Right lobe of liver (tissue), 6 donors: Measurements from ENCODE around the gene FBXO27. TPM values are rescaled to one million over a fixed set of nuclear protein-coding genes. Genes with fewer than 3 reads are reported as not detected.

Experiments used
- ATAC-seq, 4 donors: fragments of 200-7000 bp; cut with Tn5 transposase; one replicate each; pipeline ENCODE4 v1.9.1; 2020; ENCODE audit warnings: mild to moderate bottlenecking in 4 of 4, moderate library complexity in 4 of 4
- DNase-seq, 3 donors: peaks; one replicate each; pipeline ENCODE4 v3.0.0-alpha.2; 2020
- H3K27ac ChIP-seq, 3 donors: fragments of 200-600 bp; one replicate each; pipeline ENCODE4 v1.8.0; 2022
- H3K27me3 ChIP-seq, 2 donors: fragments of 200-600 bp; one replicate each; pipeline ENCODE4 v1.8.0; 2022
- H3K36me3 ChIP-seq, 4 donors: fragments of 200-600 bp; sonication (generic) in 1 of 4; one replicate each; pipeline versions ENCODE4 v1.5.1 to v1.8.0; 2017 to 2022; ENCODE audit warnings: control low read depth in 1 of 4
- H3K4me1 ChIP-seq, 4 donors: fragments of 200-600 bp; sonication (generic) in 1 of 4; one replicate each; pipeline versions ENCODE4 v1.5.1 to v1.8.0; 2017 to 2022; ENCODE audit warnings: control low read depth in 1 of 4
- H3K4me3 ChIP-seq, 3 donors: fragments of 200-600 bp; one replicate each; pipeline ENCODE4 v1.8.0; 2022
- H3K9me3 ChIP-seq, 4 donors: fragments of 200-600 bp; sonication (generic) in 1 of 4; one replicate each; pipeline versions ENCODE4 v1.5.1 to v1.8.0; 2017 to 2022; ENCODE audit warnings: control low read depth in 1 of 4
- CTCF ChIP-seq, 4 donors: fragments of 200-600 bp in 3 of 4; fragments of 450-650 bp in 1 of 4; IDR thresholded peaks; one replicate each; pipeline versions ENCODE4 v1.5.1 to v1.8.0; 2016 to 2022; ENCODE audit warnings: antibody characterized with exemption in 4 of 4, mild to moderate bottlenecking in 2 of 4
- POLR2A ChIP-seq: fragments of 450-650 bp; IDR thresholded peaks from one replicate; pipeline ENCODE4 v1.6.1; 2017; ENCODE audit warnings: antibody characterized with exemption, mild to moderate bottlenecking
- WGBS: methylation state at CpG from one replicate; pipeline ENCODE4 v1.1.6; 2018; ENCODE audit warnings: low coverage, low lambda C conversion rate; ENCODE audit not compliant: insufficient coverage; ENCODE audit errors: missing lambda C conversion rate; 5-methylcytosine and 5-hydroxymethylcytosine counted together
- intact Hi-C, 2 donors: fragments of 100-400 bp; cut with DNase I; formaldehyde crosslinking; loops; one replicate each; pipeline versions ENCODE4 v1.11.2 to v1.14.1; 2022
- long read RNA-seq: library from polyadenylated mRNA; unstranded; transcript quantifications from one replicate; pipeline ENCODE4 v2.0.0, GENCODE V29; 2019
- total RNA-seq, 6 experiments: library from RNA; depleted of rRNA in 2 of 6; stranded (reverse); fragments of >200 nt in 2 of 6; fragmentation: NEBNext Ultra II Directional in 3 of 6; extraction: Animal tissue kit (Norgen Biotek cat#: 25700) in 3 of 6; gene quantifications; one replicate each; pipeline versions ENCODE4 v1.1.0 to v1.2.4, GENCODE V29; 2016 to 2023
- donor health status: DM: no; HTN: yes; CAD: no.
- donor health status: DM: no; HTN: no; CAD: no.
- donor health status: DM: no; HTN: no; CAD: no.
- donor health status: DM: no; HTN: yes; CAD: no.
- donor health status: DM: no; HTN: yes; CAD: no.

The FBXO27 gene
- 10 to 100 TPM in 1 of 6 experiments, 1 to 10 TPM in 5; 3.7 to 15.5 (median 7.6) TPM for total RNA-seq
- long read RNA-seq = 0 reads

GRCh38 chr19:39032063-39032918, at the start of gene FBXO27:
FBXO27 (minus strand) TSS chr19:39032549; CDS start chr19:39032227, 322 bp downstream.
- intact Hi-C loops = no loop called here
- H3K36me3 ChIP-seq = no peaks in the 10 kb centered on the region
- H3K27ac ChIP-seq = peak within 1 kb of the TSS in 2 of 3 donors; percentile 53 to 58
- H3K4me3 ChIP-seq = peak within 1 kb of the TSS; percentile 64 to 77 (median 67)
- DNase-seq = peak; percentile 40 to 65 (median 54)
- TF ChIP-seq CTCF (IDR thresholded peaks at IDR 0.05) (no peak), POLR2A (no peak)
- no peaks in the 10 kb centered on the region for H3K27me3 ChIP-seq
- peaks cover 0 to 16% (median 2%) of the 10 kb centered on the region in 4 donors for H3K4me1 ChIP-seq
- H3K9me3 ChIP-seq = no peaks in the 10 kb centered on the region
- WGBS = 10% methylated on average over 25 of the region's 66 CpGs
- no peak for ATAC-seq

GRCh38 chr19:39080431-39080830, 48.1 kb upstream of the FBXO27 start:
- DNase-seq = no peak
- no peak overlapping the region for H3K4me3 ChIP-seq
- no peaks in the 10 kb centered on the region for H3K4me1 ChIP-seq
- intact Hi-C loops = no loop called here
- 57% methylated on average over 3 of the region's 3 CpGs for WGBS
- no peaks in the 10 kb centered on the region for H3K9me3 ChIP-seq
- TF ChIP-seq POLR2A (no peak), CTCF (IDR thresholded peaks at IDR 0.05) (no peak)
- H3K36me3 ChIP-seq = no peaks in the 10 kb centered on the region
- H3K27ac ChIP-seq = no peak overlapping the region
- no peak for ATAC-seq
- no peaks in the 10 kb centered on the region for H3K27me3 ChIP-seq

DNA sequence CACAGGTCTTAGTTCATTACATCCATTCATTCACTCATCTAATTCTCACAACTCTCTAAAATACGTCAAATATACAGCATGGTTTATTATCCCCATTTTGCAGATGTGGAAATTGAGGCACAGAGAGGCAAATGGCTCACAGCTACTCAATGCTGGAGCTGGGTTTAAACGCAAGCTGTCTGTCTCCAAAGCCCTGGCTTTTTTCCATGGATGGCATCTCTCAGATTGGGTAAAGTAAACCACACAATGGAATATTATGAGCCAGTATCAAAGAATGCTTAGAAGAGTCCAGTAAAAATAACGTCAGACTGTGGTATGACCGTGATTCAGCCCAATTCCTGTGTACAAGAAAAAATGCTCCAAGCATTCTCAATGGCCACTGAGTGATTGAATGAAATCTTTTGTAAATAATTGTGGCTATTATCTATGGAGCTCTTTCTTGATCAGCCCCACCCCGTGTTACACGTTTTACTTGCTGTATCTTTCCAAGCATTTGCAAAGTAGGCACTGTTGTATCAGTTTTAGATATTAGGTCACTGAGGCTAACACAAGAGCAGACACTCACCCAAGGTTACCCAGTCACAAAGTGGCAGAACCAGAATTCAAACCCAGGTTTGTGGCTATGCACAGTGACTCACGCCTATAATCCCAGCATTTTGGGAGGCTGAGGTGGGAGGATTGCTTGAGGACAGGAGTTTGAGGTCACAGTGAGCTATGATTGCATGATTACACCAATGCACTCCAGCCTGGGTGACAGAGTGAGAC, 46.3 kb upstream of the FBXO27 start:
- no peak overlapping the region for H3K4me3 ChIP-seq
- WGBS = 47% methylated on average over 7 of the region's 7 CpGs
- no peak overlapping the region for H3K27ac ChIP-seq
- TF ChIP-seq POLR2A (no peak), CTCF (IDR thresholded peaks at IDR 0.05) (no peak)
- ATAC-seq = no peak
- intact Hi-C loops = no loop called here
- DNase-seq = no peak
- no peaks in the 10 kb centered on the region for H3K9me3 ChIP-seq
- no peaks in the 10 kb centered on the region for H3K27me3 ChIP-seq
- H3K36me3 ChIP-seq = no peaks in the 10 kb centered on the region
- no peaks in the 10 kb centered on the region for H3K4me1 ChIP-seq

DNA sequence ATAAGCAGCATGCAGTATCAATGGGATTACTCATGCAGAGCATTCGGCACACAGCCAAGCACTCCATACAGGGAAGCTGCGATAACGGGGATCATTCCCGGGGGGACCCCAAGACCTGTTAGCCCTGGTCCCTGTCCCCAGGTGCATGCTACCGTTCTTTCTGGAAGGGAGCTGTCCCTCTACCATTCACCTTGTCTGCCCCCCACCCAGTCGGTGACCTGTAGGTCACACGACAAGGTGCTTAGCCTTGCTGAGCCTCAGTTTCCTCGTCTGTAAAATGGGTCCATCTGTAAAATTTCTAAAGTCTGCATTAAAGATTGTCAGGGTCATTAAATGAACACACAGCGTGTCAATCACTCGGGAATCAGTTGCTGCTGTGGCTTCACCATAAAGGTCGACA, 45.0 kb upstream of the FBXO27 start:
- TF ChIP-seq CTCF (IDR thresholded peaks at IDR 0.05) (no peak), POLR2A (no peak)
- intact Hi-C loops = no loop called here
- H3K27ac ChIP-seq = no peak overlapping the region
- H3K36me3 ChIP-seq = no peaks in the 10 kb centered on the region
- no peak overlapping the region for H3K4me3 ChIP-seq
- H3K4me1 ChIP-seq = no peaks in the 10 kb centered on the region
- 44% methylated on average over 5 of the region's 11 CpGs for WGBS
- H3K27me3 ChIP-seq = no peaks in the 10 kb centered on the region
- DNase-seq = no peak
- H3K9me3 ChIP-seq = no peaks in the 10 kb centered on the region
- ATAC-seq = no peak
